HG03175 (cell line): ENCODE measurements around the gene GMNN.

Source experiments
- ATAC-seq: cut with Tn5 transposase; IDR thresholded peaks from one replicate; pipeline ENCODE4 v1.9.1; 2021; ENCODE audit warnings: mild to moderate bottlenecking, moderate library complexity; ENCODE audit not compliant: unreplicated experiment

GMNN gene

GRCh38 chr6:24799541-24799915, 24.8 kb downstream of the GMNN start:
- no peak for ATAC-seq

- ATAC-seq, result no peak
Observed at GRCh38 chr6:24802271-24803059, 27.7 kb downstream of the GMNN start.

GRCh38 chr6:24807584-24807983, 32.8 kb downstream of the GMNN start:
- ATAC-seq, result no peak

- ATAC-seq, result no peak
Observed at GRCh38 chr6:24809728-24810127, 35.0 kb downstream of the GMNN start.

GRCh38 chr6:24818346-24818745, 43.6 kb downstream of the GMNN start:
- no peak for ATAC-seq

- ATAC-seq, result no peak
Observed at GRCh38 chr6:24821860-24822444, 47.2 kb downstream of the GMNN start.

- ATAC-seq, result no peak
Observed at GRCh38 chr6:24822696-24823095, 48.0 kb downstream of the GMNN start.

- no peak for ATAC-seq
Observed at GRCh38 chr6:24823185-24823584, 48.4 kb downstream of the GMNN start.

- ATAC-seq, result no peak
Observed at GRCh38 chr6:24824142-24824938, 49.6 kb downstream of the GMNN start.

GRCh38 chr6:24825130-24825630, 50.4 kb downstream of the GMNN start:
- ATAC-seq, result no peak

- no peak for ATAC-seq
Observed at GRCh38 chr6:24827162-24827561, 52.4 kb downstream of the GMNN start.

- ATAC-seq, result no peak
Observed at GRCh38 chr6:24827970-24828369, 53.2 kb downstream of the GMNN start.

GRCh38 chr6:24829657-24830056, 54.9 kb downstream of the GMNN start:
- ATAC-seq, result no peak

- ATAC-seq, result no peak
Observed at GRCh38 chr6:24831771-24832716, 57.3 kb downstream of the GMNN start.

- ATAC-seq, result no peak
Observed at GRCh38 chr6:24832794-24833193, 58.1 kb downstream of the GMNN start.

GRCh38 chr6:24833711-24834386, 59.1 kb downstream of the GMNN start:
- ATAC-seq, result no peak
